Measurements from ENCODE around the gene FOSL1. TPM values are rescaled to one million over a fixed set of nuclear protein-coding genes. Genes with fewer than 3 reads are reported as not detected.

FOSL1 gene
- total and polyA plus RNA-seq, 2 experiments from 2014 or later, result 14.6 to 17.1 TPM

- Mint-ChIP-seq H3K27ac (no peak overlapping the region), H3K4me3 (no peak overlapping the region), H3K36me3 (ENCODE audit: low read depth) (no peaks in the 10 kb centered on the region), H3K9me3 (no peaks in the 10 kb centered on the region), H3K27me3 (ENCODE audit: insufficient read depth, low read depth, poor library complexity) (peaks cover 20% of the 10 kb centered on the region), H3K4me1 (peaks cover 7% of the 10 kb centered on the region)
- TF ChIP-seq REST (IDR thresholded peaks at IDR 0.05; ENCODE audit: unreplicated experiment), result no peak
- TF ChIP-seq EZH2 (IDR thresholded peaks at IDR 0.05; ENCODE audit: low read depth, unreplicated experiment), result no peak
- no peak for TF ChIP-seq STAT1 (IDR thresholded peaks at IDR 0.05; ENCODE audit: unreplicated experiment)
- TF ChIP-seq CREB1 (CRISPR knock-in tag; IDR thresholded peaks at IDR 0.05; ENCODE audit: low read depth), result no peak
- TF ChIP-seq ZNF462 (CRISPR knock-in tag; IDR thresholded peaks at IDR 0.05), result no peak
- TF ChIP-seq ZNF114 (CRISPR knock-in tag; IDR thresholded peaks at IDR 0.05), result no peak
- TF ChIP-seq ZNF331 (CRISPR knock-in tag; IDR thresholded peaks at IDR 0.05; ENCODE audit: low read depth), result no peak
- no peak for TF ChIP-seq EZH2phosphoT487 (IDR thresholded peaks at IDR 0.05; ENCODE audit: unreplicated experiment)
- TF ChIP-seq CTCF (conservative IDR thresholded peaks at IDR 0.05; ENCODE audit: low read depth in 2 of 2), result no peak
- TF ChIP-seq POLR2AphosphoS5 (IDR thresholded peaks at IDR 0.05; ENCODE audit: low read depth), result no peak
- TF ChIP-seq NANOG (IDR thresholded peaks at IDR 0.05; ENCODE audit: borderline replicate concordance), result no peak
- no peak for TF ChIP-seq JUNB (IDR thresholded peaks at IDR 0.05; ENCODE audit: unreplicated experiment)
- TF ChIP-seq ETS1 (IDR thresholded peaks at IDR 0.05), result no peak
- no peaks in the 10 kb centered on the region for H4K20me1 ChIP-seq (replicated peaks; ENCODE audit: insufficient read depth)
- no peak for DNase-seq (ENCODE audit: low spot score)
- no peak overlapping the region for H3K4me3 ChIP-seq
- H3K27me3 ChIP-seq (ENCODE audit: insufficient read depth), result peaks cover 32% of the 10 kb centered on the region
- no peak overlapping the region for H2AFZ ChIP-seq
- H3K27ac ChIP-seq (ENCODE audit: low read depth), result no peak overlapping the region
- H3K4me2 ChIP-seq, result no peak overlapping the region
- H3K36me3 ChIP-seq (ENCODE audit: insufficient read depth), result no peaks in the 10 kb centered on the region
- no peaks in the 10 kb centered on the region for H3K9me2 ChIP-seq (ENCODE audit: insufficient read depth)
- no peaks in the 10 kb centered on the region for H3F3A ChIP-seq (replicated peaks; ENCODE audit: low read depth)
- ATAC-seq, result no peak
- H3K79me2 ChIP-seq (replicated peaks; ENCODE audit: insufficient read depth), result no peaks in the 10 kb centered on the region
- peaks cover 5% of the 10 kb centered on the region for H3K4me1 ChIP-seq (ENCODE audit: insufficient read depth)
Measured at GRCh38 chr11:65907878-65908277, 7.7 kb upstream of the FOSL1 start.

Data from GM23338 (cell line).